Measurements from ENCODE around the gene NFIX. TPM values are rescaled to one million over a fixed set of nuclear protein-coding genes. Genes with fewer than 3 reads are reported as not detected.
A peak's percentile ranks its signal among the peaks of the same experiment; 100 is the strongest.

NFIX gene
- total and polyA plus RNA-seq, 9 of the 15 experiments (the other 6 are each of a cell fraction or from before 2014, with no cell fraction given), result 0.28 to 26.8 (median 5.4) TPM

GRCh38 chr19:13102666-13103580 lies 107.6 kb downstream of the NFIX start, which contains the start of gene LYL1:
Gene LYL1 (minus strand): TSS chr19:13102858. CDS start chr19:13101171, 1,687 bp downstream.
- H3K4me1 ChIP-seq (replicated peaks in 1 of 2; ENCODE audit: control insufficient read depth in 2 of 2, insufficient read depth in 2 of 2, low read length in 2 of 2), result peaks cover 16 to 58% of the 10 kb centered on the region in 2 experiments
- ATAC-seq (peak; percentile 73), FAIRE-seq (peak; percentile 91), DNase-seq (ENCODE audit: extremely low read depth in 1 of 4, low spot score in 3 of 4) (peak; percentile 93 to 99 (median 96))
- peaks cover 54% of the 10 kb centered on the region for H3K36me3 ChIP-seq (ENCODE audit: control insufficient read depth, insufficient read depth, low read length)
- H3K4me3 ChIP-seq, result peak within 1 kb of the TSS; percentile 98
- no peaks in the 10 kb centered on the region for H3K9me1 ChIP-seq (ENCODE audit: control insufficient read depth, insufficient read depth, low read length)
- WGBS (ENCODE audit: insufficient coverage, low coverage, missing lambda C conversion rate), result under 1% methylated on average over 36 of the region's 47 CpGs
- in situ Hi-C loops (cut with MboI) (no loop called here), intact Hi-C loops (cut with micrococcal nuclease) (loop anchor here (2.0 to 10.0 kb wide), 3 partner anchors 14 to 132 kb away; partner anchors contain the start of genes IER2, STX10 and TRMT1)
- ChIA-PET POLR2A (interaction anchor here (0.6 to 1.6 kb wide), 3 partner anchors 22 to 68 kb away, joined by 3 read pairs; no protein-coding TSS in a partner anchor), CTCF (ENCODE audit: low intra/inter-chr PET ratio) (interaction anchor here (0.6 kb wide), 1 partner anchor 9 kb away, joined by 5 read pairs; no protein-coding TSS in a partner anchor)
- BruUV-seq (replicated peaks), result TSS peak; percentile 93
- H3K27ac ChIP-seq (ENCODE audit: extremely low read depth, low read depth, low read length), result peak within 1 kb of the TSS; percentile 98
- no peaks in the 10 kb centered on the region for H3K27me3 ChIP-seq (ENCODE audit: control insufficient read depth in 2 of 2, insufficient read depth in 2 of 2, low read length in 2 of 2)
- H3K4me2 ChIP-seq (ENCODE audit: insufficient read depth, low read length), result peak within 1 kb of the TSS; percentile 99
- H4K20me1 ChIP-seq (replicated peaks; ENCODE audit: control insufficient read depth, insufficient read depth, low read length), result no peaks in the 10 kb centered on the region
- H3K9me3 ChIP-seq (replicated peaks; ENCODE audit: control insufficient read depth, insufficient read depth, low read depth, low read length), result no peaks in the 10 kb centered on the region
- peak within 1 kb of the TSS; percentile 95 to 99 for H3K9ac ChIP-seq (ENCODE audit: insufficient read depth in 1 of 2, low read depth in 2 of 2, low read length in 2 of 2)
- H2AFZ ChIP-seq (ENCODE audit: low read depth, low read length), result peak within 1 kb of the TSS; percentile 85
- peaks cover 53% of the 10 kb centered on the region for H3K79me2 ChIP-seq (ENCODE audit: control insufficient read depth, insufficient read depth, low read length)
- TF ChIP-seq PML (IDR thresholded peaks at IDR 0.05; ENCODE audit: low read length) (peak; percentile 98), THRAP3 (IDR thresholded peaks at IDR 0.05; ENCODE audit: borderline replicate concordance) (no peak), SUPT5H (IDR thresholded peaks at IDR 0.05) (peak; percentile 64), ZNF354B (CRISPR knock-in tag; IDR thresholded peaks at IDR 0.05) (peak; percentile 44; the same call in 1 of the 2 replicates), BMI1 (IDR thresholded peaks at IDR 0.05; ENCODE audit: low read length) (no peak), E2F3 (CRISPR knock-in tag; IDR thresholded peaks at IDR 0.05) (peak; percentile 40; the same call in 1 of the 2 replicates), CHD2 (IDR thresholded peaks at IDR 0.05; ENCODE audit: low read depth, low read length) (no peak; the same call in 1 of the 2 replicates), CCAR2 (IDR thresholded peaks at IDR 0.05; ENCODE audit: low read depth, low read length) (no peak), HLTF (IDR thresholded peaks at IDR 0.05) (no peak), MTA3 (IDR thresholded peaks at IDR 0.05; ENCODE audit: borderline replicate concordance) (peak; percentile 89), THAP7 (CRISPR knock-in tag; IDR thresholded peaks at IDR 0.05) (peak; percentile 28; the same call in 1 of the 2 replicates), MEF2A (IDR thresholded peaks at IDR 0.05; ENCODE audit: control insufficient read depth, low read depth, low read length) (no peak), HINFP (tag; conservative IDR thresholded peaks at IDR 0.05; ENCODE audit: low read depth) (peak; percentile 86), ILF3 (IDR thresholded peaks at IDR 0.05; ENCODE audit: borderline replicate concordance) (peak; percentile 97), ZBTB26 (CRISPR knock-in tag; IDR thresholded peaks at IDR 0.05) (peak; percentile 89), STAT5A (IDR thresholded peaks at IDR 0.05; ENCODE audit: borderline replicate concordance, low read length) (peak; percentile 93), SMAD3 (CRISPR knock-in tag; conservative IDR thresholded peaks at IDR 0.05) (peak; percentile 84; the same call in 1 of the 2 replicates), TGIF2 (CRISPR knock-in tag; IDR thresholded peaks at IDR 0.05) (no peak)
